MG63 (cell line): ENCODE data around the gene TMEM87B. TPM values are rescaled to one million over a fixed set of nuclear protein-coding genes. Genes with fewer than 3 reads are reported as not detected.
A peak's percentile ranks its signal among the peaks of the same experiment; 100 is the strongest.

Experiments
- DNase-seq: peaks from one replicate; pipeline ENCODE4 v3.0.0-alpha.2; 2020
- H3K27me3 ChIP-seq: fragments of 250-450 bp; sonication (Bioruptor Pico); 2 replicates; pipeline ENCODE4 v1.5.1; 2020; ENCODE audit warnings: mild to moderate bottlenecking, moderate library complexity
- H3K36me3 ChIP-seq: fragments of 250-450 bp; sonication (Bioruptor Pico); 2 replicates; pipeline ENCODE4 v1.5.1; 2020; ENCODE audit warnings: mild to moderate bottlenecking, moderate library complexity
- H3K4me3 ChIP-seq: fragments of 250-450 bp; sonication (Bioruptor Pico); 2 replicates; pipeline ENCODE4 v1.5.1; 2020; ENCODE audit warnings: mild to moderate bottlenecking, moderate library complexity
- H3K9me3 ChIP-seq: fragments of 250-450 bp; sonication (Bioruptor Pico); 2 replicates; pipeline ENCODE4 v1.5.1; 2020; ENCODE audit warnings: mild to moderate bottlenecking, moderate library complexity
- total RNA-seq: library from RNA; depleted of rRNA; stranded (reverse); fragments of >200 nt; shearing (Covaris generic); gene quantifications from 2 replicates; pipeline ENCODE4 v1.2.3, GENCODE V29; 2014; ENCODE audit warnings: low replicate concordance; rRNA removed

Gene TMEM87B
- total RNA-seq, 1 experiment from 2014 or later, result 7.0 TPM

DNA sequence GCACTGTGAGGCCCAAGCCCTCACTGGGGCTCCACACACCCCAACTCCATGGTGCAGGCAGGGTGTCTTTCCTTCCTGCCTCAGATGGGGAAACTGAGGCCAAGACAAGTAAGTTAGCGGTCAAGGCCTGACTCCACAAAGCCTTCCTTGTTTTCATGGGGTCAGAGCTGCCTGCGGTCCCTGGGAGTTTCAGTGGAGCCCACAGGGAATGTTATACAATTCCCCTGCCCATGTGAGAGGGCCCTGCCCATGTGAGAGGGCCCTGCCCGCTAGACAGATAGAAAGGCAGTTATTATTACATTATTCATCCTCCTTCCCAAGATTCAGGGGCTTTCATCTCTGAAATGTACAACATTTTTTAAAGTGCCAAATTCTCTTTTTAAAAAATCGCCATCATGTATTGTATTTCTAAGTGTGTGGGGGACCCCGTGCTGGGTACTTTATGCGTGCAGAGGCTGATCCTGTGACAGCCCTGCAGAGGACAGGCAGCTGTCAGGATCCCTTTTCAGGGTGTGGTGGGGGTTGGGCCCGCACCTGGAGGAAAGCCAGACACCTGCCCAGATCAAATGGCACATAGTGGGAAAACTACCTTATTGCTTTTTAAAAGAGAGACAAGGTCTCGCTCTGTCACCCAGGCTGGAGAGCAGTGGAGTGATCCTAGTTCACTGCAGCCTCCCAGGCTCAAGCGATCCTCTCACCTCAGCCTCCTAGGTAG, 106.5 kb downstream of the TMEM87B start:
- H3K36me3 ChIP-seq, result no peaks in the 10 kb centered on the region
- no peaks in the 10 kb centered on the region for H3K9me3 ChIP-seq
- H3K4me3 ChIP-seq, result no peak overlapping the region
- no peaks in the 10 kb centered on the region for H3K27me3 ChIP-seq
- no peak for DNase-seq

DNA sequence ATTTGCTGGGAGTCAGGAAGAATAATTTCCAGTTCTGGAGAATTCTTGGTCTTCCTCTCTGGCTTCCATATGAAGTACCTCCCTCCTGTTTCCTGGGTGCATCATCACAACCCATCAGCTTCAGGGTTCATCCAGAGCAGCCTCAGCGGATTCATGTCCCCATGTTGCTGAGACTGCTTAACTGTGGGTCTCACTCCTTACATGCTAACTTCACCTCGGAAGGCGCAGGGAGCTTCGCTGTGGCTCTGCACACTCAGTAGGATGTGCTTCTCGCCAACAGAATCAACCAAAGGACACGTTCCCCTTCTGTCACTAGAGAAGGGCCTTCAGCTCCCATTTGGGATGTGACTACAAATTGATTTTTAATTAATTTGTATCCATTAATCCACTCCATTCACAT, 107.3 kb downstream of the TMEM87B start:
- no peak overlapping the region for H3K4me3 ChIP-seq
- no peaks in the 10 kb centered on the region for H3K36me3 ChIP-seq
- DNase-seq, result no peak
- H3K27me3 ChIP-seq, result no peaks in the 10 kb centered on the region
- H3K9me3 ChIP-seq, result no peaks in the 10 kb centered on the region

DNA sequence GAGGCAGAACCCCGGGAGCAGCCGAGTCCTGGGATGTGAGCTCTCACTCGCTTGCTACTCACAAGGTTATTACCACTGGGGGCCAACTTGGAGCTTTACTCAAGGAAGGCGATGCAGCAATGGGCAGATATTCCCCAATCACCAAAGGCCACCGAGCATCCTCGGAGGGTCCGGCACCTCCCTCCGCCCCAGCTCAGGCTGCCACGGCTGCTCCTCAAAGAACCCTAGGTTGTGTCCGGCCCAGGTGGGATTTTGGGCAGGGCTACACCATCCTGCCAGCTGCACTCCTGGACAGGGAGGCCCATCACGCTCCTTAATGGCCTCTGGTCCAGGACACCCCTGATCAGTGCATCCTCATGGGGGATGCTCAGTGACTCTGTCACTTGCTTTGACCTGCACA, 107.9 kb downstream of the TMEM87B start:
- Histone ChIP-seq H3K27me3 (no peaks in the 10 kb centered on the region), H3K36me3 (no peaks in the 10 kb centered on the region), H3K4me3 (no peak overlapping the region), H3K9me3 (no peaks in the 10 kb centered on the region)
- DNase-seq, result no peak

DNA sequence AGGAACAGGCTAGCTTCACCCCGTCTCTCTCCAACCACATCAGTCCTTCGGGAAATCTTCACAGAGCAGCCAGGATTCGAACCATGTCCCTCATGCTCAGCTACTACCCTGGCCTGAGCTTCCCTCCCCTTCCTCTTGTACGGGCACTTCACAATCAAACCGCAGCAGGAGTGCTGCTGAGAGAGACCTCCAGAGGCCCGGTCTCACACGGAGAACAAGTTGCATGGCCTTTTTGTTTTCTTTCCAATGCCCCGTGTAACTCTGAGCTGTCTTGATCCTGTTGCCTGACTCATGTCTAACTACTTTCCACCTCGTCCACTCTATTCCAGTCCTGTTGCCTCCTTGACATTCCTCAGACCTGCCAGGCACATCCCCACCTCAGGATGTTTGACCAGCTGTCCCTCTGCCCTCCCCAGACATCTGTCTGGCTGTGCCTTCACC, 108.5 kb downstream of the TMEM87B start:
- DNase-seq, result no peak
- H3K4me3 ChIP-seq, result no peak overlapping the region
- H3K9me3 ChIP-seq, result no peaks in the 10 kb centered on the region
- H3K27me3 ChIP-seq, result no peaks in the 10 kb centered on the region
- H3K36me3 ChIP-seq, result no peaks in the 10 kb centered on the region

DNA sequence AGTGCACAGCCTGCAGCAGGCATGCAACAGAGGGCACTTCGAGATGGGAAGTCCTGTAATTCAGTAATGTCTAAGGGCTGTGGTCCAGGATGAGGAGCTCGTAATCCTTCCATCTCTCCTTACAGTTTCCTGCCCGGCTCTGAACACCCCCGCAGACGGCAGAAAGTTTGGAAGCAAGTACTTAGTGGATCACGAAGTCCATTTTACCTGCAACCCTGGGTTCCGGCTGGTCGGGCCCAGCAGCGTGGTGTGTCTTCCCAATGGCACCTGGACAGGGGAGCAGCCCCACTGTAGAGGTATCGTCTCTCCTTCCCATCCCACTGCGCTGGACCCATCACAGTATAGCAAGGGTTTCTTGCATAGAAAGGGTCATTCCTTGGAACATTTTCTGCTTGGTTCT, 109.8 kb downstream of the TMEM87B start:
- Histone ChIP-seq H3K36me3 (no peaks in the 10 kb centered on the region), H3K27me3 (no peaks in the 10 kb centered on the region), H3K9me3 (no peaks in the 10 kb centered on the region), H3K4me3 (no peak overlapping the region)
- no peak for DNase-seq

DNA sequence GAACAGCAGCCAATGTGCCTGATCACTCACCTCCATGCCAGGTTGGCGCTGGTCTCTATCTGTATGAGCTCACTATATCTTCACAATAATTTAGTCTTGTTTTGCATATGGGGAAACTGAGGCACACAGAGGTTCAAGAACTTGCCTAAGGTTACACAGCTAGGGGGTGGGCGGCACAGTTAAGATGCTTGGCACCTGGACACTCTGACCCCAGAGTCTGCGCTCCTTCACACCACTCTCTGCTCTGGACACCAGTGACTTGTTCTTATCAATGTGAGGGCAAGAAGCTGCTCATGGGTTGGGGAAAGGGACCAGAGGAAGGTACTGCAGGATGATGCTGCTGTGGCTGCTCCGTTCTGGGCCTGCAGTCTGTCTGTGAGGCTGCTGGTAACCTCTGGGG, 110.2 kb downstream of the TMEM87B start:
- H3K27me3 ChIP-seq, result no peaks in the 10 kb centered on the region
- H3K36me3 ChIP-seq, result no peaks in the 10 kb centered on the region
- no peak overlapping the region for H3K4me3 ChIP-seq
- no peaks in the 10 kb centered on the region for H3K9me3 ChIP-seq
- no peak for DNase-seq

DNA sequence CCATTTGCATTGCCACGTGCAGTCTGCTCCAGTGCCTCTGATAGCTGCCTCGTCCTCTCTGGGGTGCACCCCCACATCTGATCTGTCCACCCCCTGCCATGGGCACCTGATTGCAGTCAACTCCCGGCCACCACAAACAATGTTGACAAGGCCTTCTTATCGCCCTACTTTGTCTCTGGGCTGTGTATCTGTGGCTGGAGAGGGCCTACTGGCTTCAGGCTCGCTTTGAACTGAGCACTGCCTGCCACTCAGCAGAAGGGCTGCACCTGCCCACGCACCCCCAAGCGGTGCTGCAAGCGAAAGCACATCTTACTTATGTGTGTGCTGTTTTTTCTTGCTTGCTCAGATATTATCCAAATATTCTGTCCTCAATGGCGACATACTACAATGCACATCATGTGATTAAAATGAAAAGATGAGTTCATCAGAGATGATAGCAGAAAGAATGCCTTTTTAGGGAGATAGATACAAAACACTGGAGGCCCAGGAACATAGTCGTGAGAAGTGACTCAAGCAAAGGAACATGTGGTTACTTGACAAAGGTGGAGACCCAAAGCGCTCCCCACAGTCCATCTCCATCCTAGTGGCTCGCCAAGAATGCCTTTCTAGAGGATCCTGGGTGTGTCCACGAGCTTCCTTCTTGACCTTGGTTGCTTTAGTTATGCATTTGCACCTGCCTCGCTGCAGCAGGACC, 111.9 kb downstream of the TMEM87B start:
- Histone ChIP-seq H3K4me3 (no peak overlapping the region), H3K27me3 (no peaks in the 10 kb centered on the region), H3K36me3 (no peaks in the 10 kb centered on the region), H3K9me3 (no peaks in the 10 kb centered on the region)
- no peak for DNase-seq

DNA sequence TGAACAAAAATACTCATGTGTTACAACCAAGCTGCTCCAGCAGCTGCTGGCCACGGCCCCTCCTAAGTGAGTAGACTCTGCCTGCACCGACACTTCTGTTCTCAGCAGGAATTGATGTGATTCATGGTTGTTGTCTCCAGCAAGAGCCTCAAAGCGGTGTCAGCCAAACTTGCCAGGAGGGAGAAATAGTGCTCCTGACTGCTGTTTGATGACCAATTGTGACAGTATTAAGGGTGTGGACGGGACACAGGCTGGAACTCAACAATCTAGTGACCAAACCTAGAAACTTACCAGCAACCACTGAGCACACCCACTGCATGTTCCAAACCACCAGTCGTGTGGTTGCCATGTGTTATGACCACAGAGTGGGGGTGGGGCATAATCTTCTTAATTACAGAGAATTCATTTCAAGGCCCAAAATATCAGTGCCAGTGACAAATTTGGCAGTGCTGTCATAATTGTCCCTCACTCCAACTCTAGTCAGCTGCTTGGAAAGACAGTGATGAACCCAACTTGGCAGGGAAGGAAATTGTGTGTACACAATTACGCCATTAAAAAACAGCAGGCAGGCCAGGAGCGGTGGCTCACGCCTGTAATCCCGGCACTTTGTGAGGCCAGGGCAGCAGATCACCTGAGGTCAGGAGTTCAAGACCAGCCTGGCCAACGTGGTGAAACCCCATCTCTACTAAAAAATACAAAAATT, 113.5 kb downstream of the TMEM87B start:
- Histone ChIP-seq H3K27me3 (no peaks in the 10 kb centered on the region), H3K4me3 (no peak overlapping the region), H3K36me3 (no peaks in the 10 kb centered on the region), H3K9me3 (no peaks in the 10 kb centered on the region)
- peak; percentile 74 for DNase-seq

Other genes with a start within 250 kb of the TMEM87B start
- 21.0 and 30.5 TPM in 2 replicates for gene ANAPC1, start 171.1 kb upstream of the TMEM87B start, total RNA-seq
- gene MERTK, start 156.7 kb upstream of the TMEM87B start, total RNA-seq, result 0.23 TPM in 1 of 2 replicates, not detected in the other
- gene FBLN7, start 83.1 kb downstream of the TMEM87B start, total RNA-seq, result not detected in 2 replicates
- 2.3 and 9.0 TPM in 2 replicates for gene ZC3H8, start 199.8 kb downstream of the TMEM87B start, total RNA-seq
- 0.26 and 0.39 TPM in 2 replicates for gene ZC3H6, start 220.3 kb downstream of the TMEM87B start, total RNA-seq